Measurements from ENCODE around the gene FARP1. TPM values are rescaled to one million over a fixed set of nuclear protein-coding genes. Genes with fewer than 3 reads are reported as not detected.

The FARP1 gene
- total and polyA plus RNA-seq, 10 of the 15 experiments (the other 5 are each of a cell fraction or from before 2014, with no cell fraction given), result 0.17 to 6.9 (median 0.68) TPM

- TF ChIP-seq HDAC6 (IDR thresholded peaks at IDR 0.05; ENCODE audit: unreplicated experiment) (no peak), PAX5 (IDR thresholded peaks at IDR 0.05; ENCODE audit: borderline replicate concordance, low read depth, low read length) (no peak)
Measured at GRCh38 chr13:98487016-98487415, 344.1 kb downstream of the FARP1 start (continued).

GRCh38 chr13:98487522-98487921 lies 344.6 kb downstream of the FARP1 start:
- BruUV-seq (replicated peaks), result no TSS peak
- Histone ChIP-seq H3K27ac (ENCODE audit: control insufficient read depth, insufficient read depth) (peak overlapping the region; percentile 38), H3K9ac (ENCODE audit: control insufficient read depth, insufficient read depth, low read length) (no peak overlapping the region), H3K27me3 (replicated peaks in 1 of 2; ENCODE audit: control insufficient read depth in 2 of 2, insufficient read depth in 2 of 2, low read length in 1 of 2) (no peaks in the 10 kb centered on the region), H3K79me2 (ENCODE audit: control insufficient read depth, insufficient read depth, low read length) (peaks cover 87% of the 10 kb centered on the region), H2AFZ (ENCODE audit: control insufficient read depth, low read depth, low read length) (no peak overlapping the region), H3K36me3 (ENCODE audit: control insufficient read depth in 2 of 2, insufficient read depth in 2 of 2, low read length in 1 of 2) (peaks cover 4 to 6% of the 10 kb centered on the region in 2 experiments; a peak in 3 of 4 replicates), H3K4me1 (ENCODE audit: control insufficient read depth, insufficient read depth, low read length) (peaks cover 73% of the 10 kb centered on the region), H3K9me3 (replicated peaks; ENCODE audit: control insufficient read depth, insufficient read depth, low read length) (no peaks in the 10 kb centered on the region), H4K20me1 (ENCODE audit: control insufficient read depth, insufficient read depth) (peaks cover 3% of the 10 kb centered on the region; the same call in 1 of the 2 replicates), H3K4me3 (no peak overlapping the region), H3K4me2 (ENCODE audit: control insufficient read depth, insufficient read depth) (peak overlapping the region; percentile 11; the same call in 1 of the 2 replicates)
- ATAC-seq (peak; percentile 17), FAIRE-seq (no peak), DNase-seq (ENCODE audit: low read depth, low spot score) (no peak)
- ChIA-PET POLR2A (interaction anchor here (0.5 to 2.3 kb wide), 6 partner anchors 8 to 864 kb away, joined by 3 to 5 read pairs (median 3); no protein-coding TSS in a partner anchor), SMC1A (ENCODE audit: uncharacterized antibody, unreplicated experiment) (interaction anchor here (0.5 to 5.4 kb wide), 12 partner anchors 10 to 166 kb away, joined by 3 to 36 read pairs (median 6); no protein-coding TSS in a partner anchor), CTCF (interaction anchor here (0.6 to 4.2 kb wide), 5 partner anchors 10 to 172 kb away, joined by 3 to 31 read pairs (median 4); no protein-coding TSS in a partner anchor), RAD21 (ENCODE audit: unreplicated experiment) (interaction anchor here (1.3 to 4.0 kb wide), 8 partner anchors 10 to 166 kb away, joined by 3 to 21 read pairs (median 6); no protein-coding TSS in a partner anchor)
- in situ Hi-C loops (cut with MboI) (no loop called here), intact Hi-C loops (cut with micrococcal nuclease; ENCODE audit: unreplicated experiment) (no loop called here)
- WGBS (ENCODE audit: insufficient coverage, insufficient replicate concordance, low lambda C conversion rate, missing lambda C conversion rate), result 52% methylated on average over 5 of the region's 5 CpGs
- TF ChIP-seq NBN (IDR thresholded peaks at IDR 0.05) (no peak), RUNX3 (IDR thresholded peaks at IDR 0.05; ENCODE audit: low read length) (peak; percentile 7; the same call in 1 of the 2 replicates), ASH2L (IDR thresholded peaks at IDR 0.05; ENCODE audit: borderline replicate concordance, low read depth) (no peak), SIN3A (IDR thresholded peaks at IDR 0.05; ENCODE audit: low read depth, low read length) (no peak), SPI1 (IDR thresholded peaks at IDR 0.05; ENCODE audit: borderline replicate concordance, insufficient read depth, low read depth, low read length) (peak; percentile 88), CHD4 (IDR thresholded peaks at IDR 0.05) (no peak), NFXL1 (IDR thresholded peaks at IDR 0.05; ENCODE audit: borderline replicate concordance) (no peak)
